Measurements from ENCODE around the gene TSPAN18. TPM values are rescaled to one million over a fixed set of nuclear protein-coding genes. Genes with fewer than 3 reads are reported as not detected.

TSPAN18 gene
- total and polyA plus RNA-seq, 8 donors = 2.1 to 60.3 (median 11.0) TPM

DNA sequence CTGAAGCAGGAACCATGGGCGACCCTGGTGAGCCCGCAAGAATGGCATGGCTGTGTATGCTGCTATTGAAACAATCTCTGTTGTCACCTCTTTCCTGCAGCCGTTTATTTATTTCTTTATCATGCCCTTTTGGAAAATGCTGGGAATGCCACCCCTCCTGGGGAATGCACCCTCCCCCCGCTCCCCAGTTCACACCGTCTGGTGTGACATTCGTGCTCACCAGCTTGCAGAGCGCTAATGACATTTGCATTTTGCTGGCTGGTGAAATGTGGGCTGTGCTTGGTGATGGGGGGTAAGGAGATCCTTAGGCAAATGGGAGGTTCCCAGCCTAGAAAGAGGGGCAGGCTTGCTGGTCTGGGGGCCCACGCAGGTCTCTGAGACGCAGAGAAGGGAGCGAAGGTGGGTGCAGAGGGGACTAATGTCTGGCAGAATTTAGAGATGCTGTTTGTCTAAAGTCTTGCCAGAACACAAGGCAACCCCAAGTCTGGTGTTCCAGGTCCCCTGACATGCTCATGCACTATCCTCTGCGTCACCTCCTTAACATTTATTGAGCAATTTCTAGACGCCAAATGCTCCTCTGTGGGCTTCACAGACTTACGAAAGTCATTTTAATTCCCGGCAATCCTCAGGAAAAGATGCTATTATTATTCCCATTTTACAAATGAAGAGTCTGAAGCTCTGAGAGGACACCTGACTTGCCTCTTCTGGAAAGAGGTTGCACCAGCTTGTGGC, 132.2 kb downstream of the TSPAN18 start:
- intact Hi-C loops (cut with DNase I; ENCODE audit: low total_unique reads) = no loop called here
- peak overlapping the region in 2 of 5 donors; percentile 41 to 75 for H3K27ac ChIP-seq
- TF ChIP-seq, protein P1, sequence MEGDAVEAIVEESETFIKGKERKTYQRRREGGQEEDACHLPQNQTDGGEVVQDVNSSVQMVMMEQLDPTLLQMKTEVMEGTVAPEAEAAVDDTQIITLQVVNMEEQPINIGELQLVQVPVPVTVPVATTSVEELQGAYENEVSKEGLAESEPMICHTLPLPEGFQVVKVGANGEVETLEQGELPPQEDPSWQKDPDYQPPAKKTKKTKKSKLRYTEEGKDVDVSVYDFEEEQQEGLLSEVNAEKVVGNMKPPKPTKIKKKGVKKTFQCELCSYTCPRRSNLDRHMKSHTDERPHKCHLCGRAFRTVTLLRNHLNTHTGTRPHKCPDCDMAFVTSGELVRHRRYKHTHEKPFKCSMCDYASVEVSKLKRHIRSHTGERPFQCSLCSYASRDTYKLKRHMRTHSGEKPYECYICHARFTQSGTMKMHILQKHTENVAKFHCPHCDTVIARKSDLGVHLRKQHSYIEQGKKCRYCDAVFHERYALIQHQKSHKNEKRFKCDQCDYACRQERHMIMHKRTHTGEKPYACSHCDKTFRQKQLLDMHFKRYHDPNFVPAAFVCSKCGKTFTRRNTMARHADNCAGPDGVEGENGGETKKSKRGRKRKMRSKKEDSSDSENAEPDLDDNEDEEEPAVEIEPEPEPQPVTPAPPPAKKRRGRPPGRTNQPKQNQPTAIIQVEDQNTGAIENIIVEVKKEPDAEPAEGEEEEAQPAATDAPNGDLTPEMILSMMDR (IDR thresholded peaks at IDR 0.05) = no peak
- TF ChIP-seq EP300 (IDR thresholded peaks at IDR 0.05) = no peak
- TF ChIP-seq POLR2A (IDR thresholded peaks at IDR 0.05) = no peak
- no peak for TF ChIP-seq POLR2AphosphoS5 (IDR thresholded peaks at IDR 0.05)
- H3K4me1 ChIP-seq = peaks cover 8 to 44% (median 23%) of the 10 kb centered on the region in 4 donors
- WGBS, 5 donors = 81 to 88% (median 84%) methylated on average over 14 of the region's 14 CpGs
- peaks cover 0 to 12% (median 0%) of the 10 kb centered on the region in 3 donors for H3K27me3 ChIP-seq
- H3K4me3 ChIP-seq = no peak overlapping the region
- no peaks in the 10 kb centered on the region for H3K9me3 ChIP-seq
- no peaks in the 10 kb centered on the region for H3K36me3 ChIP-seq
- DNase-seq = no peak

DNA sequence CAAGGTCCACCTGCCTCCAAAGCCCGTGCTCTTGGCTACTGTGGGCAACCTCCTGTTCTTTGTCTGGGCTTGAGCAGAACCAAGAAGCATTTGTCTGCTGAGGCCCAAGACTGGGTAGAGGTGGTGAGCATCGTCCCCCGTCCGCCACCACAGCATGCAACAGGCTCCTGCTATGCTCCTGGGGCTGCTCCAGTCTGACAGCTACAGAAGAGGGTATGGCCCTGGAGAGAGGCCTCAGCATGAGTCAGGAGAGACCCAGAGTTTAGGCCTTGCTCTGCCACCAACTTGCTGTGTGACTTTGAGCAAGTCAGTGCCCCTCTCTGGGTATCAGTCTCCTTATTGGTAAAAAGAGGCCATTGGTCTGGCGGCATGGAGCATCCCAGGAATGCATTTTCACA, 132.8 kb downstream of the TSPAN18 start:
- no peak overlapping the region for H3K4me3 ChIP-seq
- TF ChIP-seq, protein P1 (IDR thresholded peaks at IDR 0.05) = no peak
- H3K9me3 ChIP-seq = no peaks in the 10 kb centered on the region
- intact Hi-C loops (cut with DNase I; ENCODE audit: low total_unique reads) = no loop called here
- peaks cover 0 to 12% (median 0%) of the 10 kb centered on the region in 3 donors for H3K27me3 ChIP-seq
- DNase-seq = no peak
- 86 to 94% (median 92%) methylated on average over 5 of the region's 5 CpGs for WGBS, 5 donors
- H3K36me3 ChIP-seq = no peaks in the 10 kb centered on the region
- peaks cover 8 to 39% (median 21%) of the 10 kb centered on the region in 4 donors for H3K4me1 ChIP-seq
- peak overlapping the region in 1 of 5 donors; percentile 75 for H3K27ac ChIP-seq

DNA sequence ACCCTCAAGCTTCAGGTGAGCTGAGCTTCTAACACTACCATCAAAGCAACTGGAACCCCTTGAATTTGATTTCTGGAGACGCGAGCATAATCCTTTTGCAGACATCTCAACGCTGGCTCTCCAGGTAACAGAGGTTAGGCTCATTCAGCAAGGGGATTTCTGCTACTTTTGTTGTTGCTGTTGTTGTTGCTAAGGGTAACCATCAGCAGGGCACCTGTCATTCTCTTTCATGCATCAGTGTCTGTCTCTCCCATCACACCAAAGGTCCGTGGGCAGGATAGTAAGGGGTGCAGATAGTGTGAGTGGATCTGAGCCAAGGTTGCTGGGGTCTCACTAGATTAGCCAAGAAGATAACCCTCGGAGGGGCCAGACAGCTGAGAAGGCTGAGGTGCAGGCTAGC, 133.6 kb downstream of the TSPAN18 start:
- H3K36me3 ChIP-seq = no peaks in the 10 kb centered on the region
- H3K9me3 ChIP-seq = no peaks in the 10 kb centered on the region
- peaks cover 8 to 38% (median 20%) of the 10 kb centered on the region in 4 donors for H3K4me1 ChIP-seq
- H3K27ac ChIP-seq = peak overlapping the region in 3 of 5 donors; percentile 84 to 90 (median 87)
- WGBS, 5 donors = 76 to 87% (median 84%) methylated on average over 5 of the region's 5 CpGs
- H3K27me3 ChIP-seq = peaks cover 0 to 12% (median 0%) of the 10 kb centered on the region in 3 donors
- H3K4me3 ChIP-seq = no peak overlapping the region
- DNase-seq = no peak
- TF ChIP-seq, protein P1 (IDR thresholded peaks at IDR 0.05) = no peak
- TF ChIP-seq EP300 (IDR thresholded peaks at IDR 0.05) = no peak
- TF ChIP-seq POLR2AphosphoS5 (IDR thresholded peaks at IDR 0.05) = no peak
- TF ChIP-seq POLR2A (IDR thresholded peaks at IDR 0.05) = no peak
- intact Hi-C loops (cut with DNase I; ENCODE audit: low total_unique reads) = no loop called here

DNA sequence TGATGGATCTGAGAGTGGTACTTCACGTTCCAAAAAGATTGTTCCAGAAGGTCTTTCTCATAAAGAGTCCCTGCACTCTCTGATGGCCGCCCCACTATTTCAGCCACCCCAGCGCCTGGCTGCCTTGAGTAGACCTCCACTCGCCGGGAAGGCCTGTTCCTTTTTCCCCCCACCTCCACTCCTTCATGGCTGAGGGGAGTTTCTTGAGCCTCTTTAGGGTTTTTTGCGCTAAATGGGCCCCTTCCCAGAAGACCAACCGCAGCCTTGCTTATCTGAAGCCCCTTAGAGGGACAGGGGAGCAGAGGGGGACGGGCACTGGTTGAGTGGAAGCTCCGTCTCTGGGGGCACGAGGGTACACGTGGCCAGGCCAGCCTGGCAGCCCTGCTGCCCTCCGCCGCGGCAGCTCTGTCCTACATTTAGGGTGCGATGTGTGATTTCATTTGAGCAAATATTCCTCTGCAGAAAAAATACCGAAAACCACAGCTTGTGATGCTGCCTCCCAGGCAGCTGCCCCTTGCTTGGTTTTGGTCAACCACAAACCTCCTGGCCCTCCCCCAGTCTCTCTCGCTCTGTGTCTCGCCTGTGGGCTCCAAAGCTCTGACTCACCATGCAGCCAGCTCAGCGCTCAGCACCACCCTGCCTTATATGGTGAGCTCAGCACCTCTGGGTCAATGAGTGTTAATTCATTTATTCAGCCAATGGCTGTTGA, 135.2 kb downstream of the TSPAN18 start:
- intact Hi-C loops (cut with DNase I; ENCODE audit: low total_unique reads) = no loop called here
- Histone ChIP-seq H3K36me3 (no peaks in the 10 kb centered on the region), H3K27ac (peak overlapping the region; percentile 50 to 90 (median 84)), H3K27me3 (peaks cover 0 to 12% (median 0%) of the 10 kb centered on the region in 3 donors), H3K9me3 (no peaks in the 10 kb centered on the region), H3K4me3 (no peak overlapping the region), H3K4me1 (peaks cover 8 to 46% (median 25%) of the 10 kb centered on the region in 4 donors)
- TF ChIP-seq, protein P1 (IDR thresholded peaks at IDR 0.05) = no peak
- peak; percentile 9 to 64 (median 42) for TF ChIP-seq POLR2AphosphoS5 (IDR thresholded peaks at IDR 0.05)
- peak; percentile 61 for TF ChIP-seq EP300 (IDR thresholded peaks at IDR 0.05)
- 39 to 47% (median 43%) methylated on average over 17 to 19 of the region's 19 CpGs for WGBS, 5 donors
- DNase-seq = peak; percentile 58 to 91

Measured in stomach (tissue), 9 donors.